DND-41 (cell line): Measurements from ENCODE around the gene KIF2C.

Source experiments
- CTCF ChIP-seq: IDR thresholded peaks from 2 replicates; pipeline ENCODE4 v1.5.1; 2012; ENCODE audit warnings: borderline replicate concordance, low read length, moderate library complexity, mild to moderate bottlenecking; ENCODE audit not compliant: poor library complexity, severe bottlenecking; ENCODE audit errors: extremely low read depth
- EZH2 ChIP-seq: IDR thresholded peaks from 3 replicates; pipeline ENCODE4 v1.6.1; 2012; ENCODE audit warnings: borderline replicate concordance, low read depth, mild to moderate bottlenecking, moderate library complexity, low read length, inconsistent platforms; ENCODE audit not compliant: severe bottlenecking

GRCh38 chr1:44759077-44759476 lies 19.4 kb downstream of the KIF2C start:
- TF ChIP-seq CTCF (no peak), EZH2 (no peak)
